ENCODE data around the gene RNF26.
"Not testable (repeated sequence)": the region's sequence is repeated elsewhere in the genome, so short reads cannot be mapped to it uniquely, and the experiment has no call there.

The RNF26 gene

GRCh38 chr11:119376197-119376847 lies 42.0 kb downstream of the RNF26 start:
- Histone ChIP-seq H3K4me1 (ENCODE audit: control insufficient read depth, insufficient read depth, low read length) (peaks cover 64% of the 10 kb centered on the region), H3K27me3 (ENCODE audit: control insufficient read depth, insufficient read depth, low read length) (peaks cover 18% of the 10 kb centered on the region), H3K9me3 (ENCODE audit: control insufficient read depth, insufficient read depth, low read length) (no peaks in the 10 kb centered on the region), H3K27ac (ENCODE audit: low read depth, low read length) (peak overlapping the region; percentile 31), H3K9ac (ENCODE audit: low read depth, low read length) (no peak overlapping the region), H3K36me3 (ENCODE audit: control insufficient read depth, insufficient read depth, low read length) (no peaks in the 10 kb centered on the region), H3K4me3 (ENCODE audit: low read depth, low read length) (no peak overlapping the region)

- H3K36me3 ChIP-seq (ENCODE audit: control insufficient read depth, insufficient read depth, low read length), result no peaks in the 10 kb centered on the region
- peaks cover 18% of the 10 kb centered on the region for H3K27me3 ChIP-seq (ENCODE audit: control insufficient read depth, insufficient read depth, low read length)
- peak overlapping the region; percentile 72 for H3K27ac ChIP-seq (ENCODE audit: low read depth, low read length)
- H3K9ac ChIP-seq (ENCODE audit: low read depth, low read length), result no peak overlapping the region
- H3K4me1 ChIP-seq (ENCODE audit: control insufficient read depth, insufficient read depth, low read length), result peaks cover 61% of the 10 kb centered on the region
- no peak overlapping the region for H3K4me3 ChIP-seq (ENCODE audit: low read depth, low read length)
- no peaks in the 10 kb centered on the region for H3K9me3 ChIP-seq (ENCODE audit: control insufficient read depth, insufficient read depth, low read length)
These were observed 43.0 kb downstream of the RNF26 start for GRCh38 chr11:119377112-119377901.

GRCh38 chr11:119377961-119378667 lies 43.8 kb downstream of the RNF26 start:
- Histone ChIP-seq H3K27ac (ENCODE audit: low read depth, low read length) (peak overlapping the region; percentile 72), H3K4me1 (ENCODE audit: control insufficient read depth, insufficient read depth, low read length) (peaks cover 61% of the 10 kb centered on the region), H3K9ac (ENCODE audit: low read depth, low read length) (no peak overlapping the region), H3K9me3 (ENCODE audit: control insufficient read depth, insufficient read depth, low read length) (no peaks in the 10 kb centered on the region), H3K4me3 (ENCODE audit: low read depth, low read length) (peak overlapping the region; percentile 12; the same call in 1 of the 2 replicates), H3K27me3 (ENCODE audit: control insufficient read depth, insufficient read depth, low read length) (peaks cover 18% of the 10 kb centered on the region), H3K36me3 (ENCODE audit: control insufficient read depth, insufficient read depth, low read length) (no peaks in the 10 kb centered on the region)

GRCh38 chr11:119378851-119379465 lies 44.6 kb downstream of the RNF26 start:
- H3K4me3 ChIP-seq (ENCODE audit: low read depth, low read length), result peak overlapping the region; percentile 12; the same call in 1 of the 2 replicates
- H3K27me3 ChIP-seq (ENCODE audit: control insufficient read depth, insufficient read depth, low read length), result peaks cover 20% of the 10 kb centered on the region

GRCh38 chr11:119380160-119380826 lies 46.0 kb downstream of the RNF26 start:
- Histone ChIP-seq H3K36me3 (ENCODE audit: control insufficient read depth, insufficient read depth, low read length) (no peaks in the 10 kb centered on the region), H3K27ac (ENCODE audit: low read depth, low read length) (no peak overlapping the region), H3K4me3 (ENCODE audit: low read depth, low read length) (peak overlapping the region; percentile 63; the same call in 1 of the 2 replicates), H3K9me3 (ENCODE audit: control insufficient read depth, insufficient read depth, low read length) (no peaks in the 10 kb centered on the region), H3K4me1 (ENCODE audit: control insufficient read depth, insufficient read depth, low read length) (peaks cover 51% of the 10 kb centered on the region), H3K27me3 (ENCODE audit: control insufficient read depth, insufficient read depth, low read length) (peaks cover 20% of the 10 kb centered on the region), H3K9ac (ENCODE audit: low read depth, low read length) (no peak overlapping the region)

More at GRCh38 chr11:119378851-119379465, 44.6 kb downstream of the RNF26 start:
- Histone ChIP-seq H3K9me3 (ENCODE audit: control insufficient read depth, insufficient read depth, low read length) (no peaks in the 10 kb centered on the region), H3K27ac (ENCODE audit: low read depth, low read length) (peak overlapping the region; percentile 72), H3K36me3 (ENCODE audit: control insufficient read depth, insufficient read depth, low read length) (no peaks in the 10 kb centered on the region), H3K9ac (ENCODE audit: low read depth, low read length) (no peak overlapping the region), H3K4me1 (ENCODE audit: control insufficient read depth, insufficient read depth, low read length) (peaks cover 60% of the 10 kb centered on the region)

- Histone ChIP-seq H3K27me3 (ENCODE audit: control insufficient read depth, insufficient read depth, low read length) (peaks cover 20% of the 10 kb centered on the region), H3K4me3 (ENCODE audit: low read depth, low read length) (peak overlapping the region; percentile 63), H3K9me3 (ENCODE audit: control insufficient read depth, insufficient read depth, low read length) (no peaks in the 10 kb centered on the region), H3K27ac (ENCODE audit: low read depth, low read length) (peak overlapping the region; percentile 17), H3K4me1 (ENCODE audit: control insufficient read depth, insufficient read depth, low read length) (peaks cover 46% of the 10 kb centered on the region), H3K36me3 (ENCODE audit: control insufficient read depth, insufficient read depth, low read length) (no peaks in the 10 kb centered on the region), H3K9ac (ENCODE audit: low read depth, low read length) (no peak overlapping the region)
These were observed 46.5 kb downstream of the RNF26 start for GRCh38 chr11:119380827-119381180.

- H3K9ac ChIP-seq (ENCODE audit: low read depth, low read length), result peak within 1 kb of the TSS; percentile 9; the same call in 1 of the 2 replicates
- H3K9me3 ChIP-seq (ENCODE audit: control insufficient read depth, insufficient read depth, low read length), result no peaks in the 10 kb centered on the region
- H3K36me3 ChIP-seq (ENCODE audit: control insufficient read depth, insufficient read depth, low read length), result no peaks in the 10 kb centered on the region
- H3K27ac ChIP-seq (ENCODE audit: low read depth, low read length), result peak within 1 kb of the TSS; percentile 17
- peaks cover 20% of the 10 kb centered on the region for H3K27me3 ChIP-seq (ENCODE audit: control insufficient read depth, insufficient read depth, low read length)
- H3K4me1 ChIP-seq (ENCODE audit: control insufficient read depth, insufficient read depth, low read length), result peaks cover 40% of the 10 kb centered on the region
- H3K4me3 ChIP-seq (ENCODE audit: low read depth, low read length), result peak within 1 kb of the TSS; percentile 63
These were observed 47.1 kb downstream of the RNF26 start, which contains the start of gene USP2 for GRCh38 chr11:119381181-119381988. TSS of gene USP2 (minus strand) at chr11:119381690. CDS start at chr11:119373480, 8,210 bp downstream.

GRCh38 chr11:119382101-119382500 lies 47.8 kb downstream of the RNF26 start:
- peaks cover 20% of the 10 kb centered on the region for H3K27me3 ChIP-seq (ENCODE audit: control insufficient read depth, insufficient read depth, low read length)
- H3K36me3 ChIP-seq (ENCODE audit: control insufficient read depth, insufficient read depth, low read length), result no peaks in the 10 kb centered on the region
- no peak overlapping the region for H3K27ac ChIP-seq (ENCODE audit: low read depth, low read length)
- peaks cover 37% of the 10 kb centered on the region for H3K4me1 ChIP-seq (ENCODE audit: control insufficient read depth, insufficient read depth, low read length)
- H3K9me3 ChIP-seq (ENCODE audit: control insufficient read depth, insufficient read depth, low read length), result no peaks in the 10 kb centered on the region
- H3K4me3 ChIP-seq (ENCODE audit: low read depth, low read length), result peak overlapping the region; percentile 63
- H3K9ac ChIP-seq (ENCODE audit: low read depth, low read length), result 0 out of 2 replicates have a peak overlapping the region, but pooled peaks have one; percentile 9

- not testable (repeated sequence) for H3K9ac ChIP-seq (ENCODE audit: low read depth, low read length); H3K27ac ChIP-seq (ENCODE audit: low read depth, low read length); H3K9me3 ChIP-seq (ENCODE audit: control insufficient read depth, insufficient read depth, low read length); H3K4me3 ChIP-seq (ENCODE audit: low read depth, low read length); H3K36me3 ChIP-seq (ENCODE audit: control insufficient read depth, insufficient read depth, low read length)
- peaks cover 33% of the 10 kb centered on the region for H3K4me1 ChIP-seq (ENCODE audit: control insufficient read depth, insufficient read depth, low read length)
- peaks cover 20% of the 10 kb centered on the region for H3K27me3 ChIP-seq (ENCODE audit: control insufficient read depth, insufficient read depth, low read length)
These were observed 48.2 kb downstream of the RNF26 start for GRCh38 chr11:119382513-119382912.
